Activated T-helper 9 cell treated with anti-CD3 and anti-CD28 coated beads, Interleukin-2, amount 50 U/mL, for 16 hours (primary cell): ENCODE measurements around the gene WDFY2.
"Not testable (repeated sequence)": the region's sequence is repeated elsewhere in the genome, so short reads cannot be mapped to it uniquely, and the experiment has no call there.

Source experiments
- DNase-seq: peaks from one replicate; pipeline ENCODE4 v3.0.0-alpha.2; 2020; ENCODE audit warnings: low read depth

The WDFY2 gene

DNA sequence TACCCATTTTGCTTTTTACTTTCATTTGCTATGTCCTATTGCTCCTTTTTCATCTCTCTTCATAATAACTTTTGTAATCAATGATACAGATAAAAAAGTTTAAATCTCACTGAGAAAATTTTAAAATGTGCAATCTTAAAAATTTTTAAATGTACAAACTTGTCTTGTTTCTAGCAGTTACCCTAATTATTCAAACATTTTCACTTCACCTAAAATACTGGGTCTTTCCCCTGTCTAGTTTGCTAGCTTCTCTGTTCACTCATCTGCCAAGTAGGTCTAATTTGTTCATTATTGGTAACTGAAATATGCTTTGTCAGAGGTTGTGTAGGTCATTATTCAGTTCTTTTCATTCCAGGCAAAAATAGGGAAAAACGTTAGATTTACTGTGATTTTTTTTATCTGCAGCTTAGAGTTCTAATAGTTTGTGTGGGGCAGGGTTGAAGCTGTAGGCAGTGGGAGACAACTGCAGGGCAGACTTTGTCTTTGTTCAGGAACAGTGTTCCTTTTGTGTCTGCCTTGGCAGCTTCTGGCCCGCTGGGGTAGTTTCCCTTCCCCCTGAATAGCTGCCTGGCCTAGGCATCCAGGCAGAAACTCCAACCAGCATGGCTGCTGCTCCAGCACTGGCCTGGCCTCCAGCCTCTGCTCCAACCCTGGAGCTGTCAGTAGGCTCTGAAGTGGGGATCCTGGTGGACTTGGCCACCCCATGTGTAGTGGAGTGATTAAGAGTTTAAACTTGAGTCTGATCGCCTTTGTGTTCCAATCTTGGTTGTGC, 48.5 kb downstream of the WDFY2 start:
- no peak for DNase-seq

DNA sequence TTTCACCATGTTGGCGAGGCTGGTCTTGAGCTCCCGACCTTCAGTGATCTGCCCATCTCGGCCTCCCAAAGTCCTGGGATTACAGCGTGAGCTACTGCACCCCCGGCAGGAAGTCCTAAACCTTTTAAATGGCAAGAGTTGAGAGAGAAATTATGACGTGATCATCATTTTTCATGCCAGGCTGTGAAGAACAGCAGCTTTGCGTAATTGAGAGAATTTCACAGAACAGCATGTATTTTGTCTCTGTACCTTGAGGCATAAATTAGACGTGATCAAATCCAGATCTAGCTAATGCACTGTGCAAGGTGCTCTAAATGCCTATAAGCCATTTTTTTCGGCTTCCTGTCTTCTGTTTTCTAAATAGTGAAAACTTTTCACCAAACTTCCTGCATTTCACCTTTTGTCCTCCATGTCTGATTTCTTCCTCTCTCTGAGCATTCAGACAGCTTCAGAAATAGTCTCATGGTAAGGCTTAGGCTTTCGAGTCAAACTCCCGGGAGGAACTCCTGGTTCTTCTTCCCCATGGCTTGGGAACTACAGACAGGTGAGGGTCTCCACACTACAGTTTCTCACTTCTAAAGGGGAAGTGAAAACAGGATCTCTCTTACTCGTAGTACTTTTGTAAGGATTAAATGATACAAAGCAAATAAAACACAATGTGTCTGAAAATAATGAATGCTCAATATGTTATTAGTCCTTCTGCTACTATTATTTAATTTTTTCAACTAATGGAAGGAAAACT, 51.0 kb downstream of the WDFY2 start:
- DNase-seq = no peak

DNA sequence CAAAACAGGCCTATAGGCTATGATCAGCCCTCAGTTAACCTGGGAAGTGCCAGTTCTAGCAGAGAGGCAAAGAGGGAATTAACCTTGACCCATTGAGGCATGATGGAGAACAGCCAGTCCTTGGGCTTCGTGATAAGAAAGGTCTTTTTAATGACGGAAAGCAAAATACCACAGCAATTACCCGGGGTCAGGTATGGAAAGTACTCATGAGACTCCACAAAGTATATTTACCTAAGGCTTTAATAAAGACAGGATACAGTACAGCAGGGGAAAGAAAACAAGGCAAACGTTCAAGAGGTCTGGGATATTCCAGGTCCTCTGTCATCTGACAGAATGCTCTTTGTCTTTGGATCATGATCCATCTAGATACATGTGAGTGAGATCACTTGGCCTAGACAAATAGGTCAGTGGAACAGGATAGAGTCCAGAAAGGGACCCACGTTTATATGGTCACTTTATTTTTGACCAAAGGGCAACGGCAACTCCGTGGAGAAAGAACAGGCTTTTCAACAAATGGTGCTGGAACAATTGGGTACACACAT, 52.2 kb downstream of the WDFY2 start:
- no peak for DNase-seq

DNA sequence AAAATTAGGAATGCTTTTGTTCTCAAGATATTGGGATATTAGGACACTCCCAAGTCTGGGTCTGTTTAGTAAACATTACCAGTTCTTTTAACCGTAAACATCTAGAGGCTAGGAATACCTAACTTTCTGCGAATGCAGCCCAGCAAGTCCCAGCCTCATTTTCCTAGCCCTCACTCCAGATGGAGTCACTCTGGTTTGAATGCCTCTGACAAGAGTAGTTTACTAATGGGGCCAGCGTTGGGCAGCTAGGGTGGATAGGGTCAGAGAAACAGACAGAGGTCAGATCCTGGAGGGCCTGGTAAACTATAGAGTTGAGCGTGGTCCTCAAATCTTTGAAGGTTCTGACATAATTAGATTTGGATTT, 53.6 kb downstream of the WDFY2 start:
- no peak for DNase-seq

DNA sequence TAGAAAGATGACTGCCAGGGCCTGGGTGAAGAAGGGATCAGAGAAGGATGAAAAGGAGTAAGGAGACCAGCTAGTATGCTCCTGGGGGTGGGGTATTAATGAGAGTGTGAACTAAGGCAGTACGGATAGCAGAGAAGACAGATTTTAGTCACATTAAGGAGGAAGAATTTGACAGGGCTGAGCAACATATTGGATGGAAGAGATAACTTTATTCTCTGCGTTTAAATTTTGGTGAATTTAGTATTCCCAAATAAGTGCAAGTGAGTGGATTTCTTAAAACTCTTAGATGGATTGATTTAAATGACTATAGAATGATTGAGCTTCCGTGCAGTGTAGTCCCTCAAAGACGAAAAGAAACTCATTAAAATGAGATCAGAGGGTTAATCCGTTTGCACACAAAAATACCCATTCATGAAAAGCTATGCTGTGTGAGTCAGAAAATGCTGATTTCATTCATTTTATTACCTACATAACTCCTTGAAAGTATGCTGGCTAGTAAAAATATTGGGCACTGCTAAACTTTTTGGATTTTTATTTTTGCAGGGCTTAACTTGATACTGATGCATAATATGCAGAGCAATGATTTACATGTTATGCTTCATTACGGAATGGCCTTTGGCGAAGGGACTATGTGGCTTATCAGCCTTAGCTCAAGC, 54.1 kb downstream of the WDFY2 start:
- no peak for DNase-seq

DNA sequence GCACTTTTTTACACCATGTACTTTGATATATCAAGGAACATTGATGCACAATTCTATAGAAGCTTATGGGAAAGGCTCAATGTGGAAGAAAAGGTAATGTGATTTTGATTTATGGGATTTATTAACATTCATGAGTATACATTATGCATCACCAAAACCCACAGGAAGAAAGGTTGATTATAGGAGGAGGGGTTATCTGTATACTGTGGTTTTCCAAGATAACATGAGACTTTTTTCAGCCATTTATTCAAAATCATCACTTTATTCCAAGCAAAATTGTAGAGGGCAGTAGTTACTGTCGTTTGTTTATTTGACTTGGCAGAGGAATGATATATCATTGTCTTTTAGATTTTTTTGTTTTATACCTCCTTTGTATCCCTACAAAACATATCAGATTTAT, 54.9 kb downstream of the WDFY2 start:
- no peak for DNase-seq

DNA sequence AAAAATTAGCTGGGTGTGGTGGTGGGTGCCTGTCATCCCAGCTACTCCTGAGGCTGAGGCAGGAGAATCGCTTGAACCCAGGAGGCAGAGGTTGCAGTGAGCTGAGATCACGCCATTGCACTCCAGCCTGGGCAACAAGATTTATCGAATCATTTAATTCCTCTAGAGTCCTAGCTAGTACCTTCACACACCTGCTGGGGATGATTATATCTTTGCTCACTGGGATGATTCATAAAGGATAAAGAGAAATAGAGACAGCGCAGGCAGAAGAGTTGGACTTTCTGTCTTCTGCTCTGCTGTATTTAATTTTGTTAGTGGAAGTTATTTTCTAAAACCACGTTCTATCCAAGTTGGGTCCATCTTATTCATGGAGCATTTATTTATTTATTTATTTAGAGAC, 56.4 kb downstream of the WDFY2 start:
- not testable (repeated sequence) for DNase-seq

DNA sequence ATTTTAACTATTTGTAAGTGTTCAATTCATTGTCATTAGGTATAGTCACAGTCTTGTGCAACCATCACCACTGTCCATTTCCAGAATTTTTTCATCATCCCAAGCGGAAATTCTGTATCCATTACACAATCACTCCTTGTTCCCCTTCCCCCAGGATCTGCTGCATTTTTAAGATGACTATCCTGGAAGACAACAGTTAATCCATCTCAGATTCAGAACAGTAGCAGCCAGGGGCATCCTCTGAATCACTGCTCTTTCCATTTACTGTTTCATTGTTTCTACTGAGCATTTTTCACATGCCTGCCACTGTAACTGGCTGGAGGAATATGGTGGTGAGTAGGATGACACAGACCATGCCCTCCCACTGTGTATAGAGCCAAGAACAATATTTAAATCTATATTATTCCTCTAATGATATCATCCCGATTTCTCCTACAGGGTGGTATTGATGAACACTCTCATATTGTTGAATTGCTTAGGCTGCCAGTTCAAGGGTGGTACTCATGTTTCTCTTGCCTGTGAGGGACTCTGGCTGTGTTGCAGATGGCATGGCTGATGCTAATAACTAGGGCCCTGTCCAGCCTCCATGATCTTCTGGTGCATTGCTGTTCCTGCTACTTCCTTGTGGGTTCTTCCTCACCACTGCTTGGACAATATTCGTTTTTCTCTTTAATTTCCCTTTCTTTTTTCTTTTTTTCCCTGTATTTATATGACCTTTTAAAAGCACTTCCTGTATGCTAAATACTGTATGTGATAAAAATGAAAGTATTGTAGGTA, 59.0 kb downstream of the WDFY2 start:
- DNase-seq = no peak

DNA sequence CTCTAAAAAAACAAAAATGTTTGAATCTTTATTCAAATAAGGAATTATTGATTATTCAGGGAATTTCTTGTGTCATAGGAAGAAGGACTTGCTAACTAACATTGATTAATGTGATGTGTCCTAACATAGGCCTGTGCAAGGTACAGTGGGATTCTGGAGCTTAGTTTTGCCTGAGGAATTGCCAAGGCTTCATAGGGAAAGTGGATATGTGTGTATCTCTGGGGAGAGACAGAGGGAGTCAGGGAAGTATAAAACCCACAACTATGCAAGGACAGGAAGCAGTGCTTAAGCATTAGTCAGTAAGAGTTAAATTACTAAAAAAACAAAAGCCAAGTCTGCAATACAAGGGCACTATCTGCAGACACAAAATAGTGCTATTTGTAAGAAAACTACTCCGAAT, 59.6 kb downstream of the WDFY2 start:
- no peak for DNase-seq

DNA sequence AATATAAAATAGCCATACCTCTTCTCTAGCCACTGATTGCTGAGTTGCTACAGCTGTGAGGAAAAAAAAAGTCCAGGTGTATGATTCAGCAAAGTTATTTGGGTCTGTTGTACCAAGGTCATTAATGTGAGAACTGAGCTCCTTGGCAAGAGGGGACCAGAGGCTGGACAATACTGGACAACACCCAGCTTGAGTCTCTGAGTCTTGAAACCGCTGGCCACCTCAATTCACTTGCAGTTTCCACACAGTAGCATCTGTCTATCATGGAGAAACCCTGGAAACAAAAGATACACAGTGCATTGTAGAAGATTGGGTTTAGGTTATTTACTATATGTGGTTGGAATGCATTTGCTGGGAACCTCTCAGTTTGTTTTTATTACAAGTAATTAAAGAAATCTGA, 60.4 kb downstream of the WDFY2 start:
- no peak for DNase-seq

DNA sequence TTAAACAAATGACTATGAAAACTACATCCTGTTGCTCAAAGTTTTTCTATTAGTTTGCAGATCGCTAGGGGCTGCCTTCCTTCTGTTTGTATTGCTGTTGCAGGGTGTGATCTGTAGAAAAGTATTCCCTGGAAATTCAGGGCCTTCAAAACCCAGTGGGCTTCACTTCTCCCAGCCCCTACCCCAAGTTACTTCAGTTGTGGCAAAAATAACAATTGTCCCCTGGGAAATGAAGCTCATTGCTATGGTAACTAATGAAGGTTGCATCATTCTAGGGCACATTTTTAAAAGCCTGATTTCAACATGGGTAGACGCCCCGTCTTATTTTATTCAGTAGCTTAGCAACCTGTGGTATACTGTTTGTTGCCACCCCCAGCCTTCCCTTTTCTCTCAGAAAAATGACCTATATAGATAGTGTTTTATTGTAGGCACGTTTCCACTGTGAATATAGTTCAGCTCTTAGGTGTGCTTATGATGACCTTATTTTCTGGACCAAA, 60.9 kb downstream of the WDFY2 start:
- DNase-seq = no peak

DNA sequence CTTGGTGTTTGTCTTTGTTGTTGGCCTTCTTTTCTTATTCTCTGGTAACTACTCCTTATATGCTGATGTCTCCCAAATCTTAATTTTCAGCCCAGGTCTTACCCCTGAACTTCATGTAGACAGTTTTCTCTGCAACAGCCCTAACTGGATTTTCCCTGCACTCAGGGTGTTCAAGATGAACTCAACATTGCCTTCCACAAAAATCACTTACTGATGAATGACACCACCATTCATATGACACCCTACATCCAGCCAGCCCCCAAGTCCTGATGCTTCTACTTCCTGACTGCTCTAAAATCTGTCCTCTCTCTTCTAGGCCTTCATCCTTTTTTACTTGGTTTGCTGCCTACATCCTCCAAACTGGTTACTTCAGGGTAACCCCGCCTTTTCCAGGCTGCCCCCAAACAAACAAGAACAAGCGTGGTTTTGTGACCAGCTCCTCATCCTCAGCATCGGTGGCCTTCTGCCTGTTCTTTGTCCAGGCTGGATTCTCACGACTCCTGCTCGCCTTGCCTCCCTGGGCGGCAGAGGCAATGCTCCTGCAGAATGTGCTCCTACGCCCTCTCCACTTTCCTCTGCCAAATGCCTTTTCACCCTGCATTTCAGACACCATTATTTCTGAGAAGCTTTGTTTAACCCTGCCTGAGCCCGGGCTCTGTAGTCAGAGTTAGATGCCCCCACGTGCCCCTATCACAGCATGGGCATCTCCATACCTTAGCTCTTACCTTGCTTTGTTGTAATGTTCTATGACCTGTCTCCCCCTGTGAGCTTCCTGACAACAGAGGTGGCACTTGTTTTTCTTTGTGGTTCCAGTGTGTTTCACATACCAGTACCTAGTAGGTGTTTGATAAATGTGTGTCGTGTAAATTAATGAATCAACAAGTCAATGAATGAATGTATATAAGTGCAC, 61.8 kb downstream of the WDFY2 start:
- DNase-seq = no peak

DNA sequence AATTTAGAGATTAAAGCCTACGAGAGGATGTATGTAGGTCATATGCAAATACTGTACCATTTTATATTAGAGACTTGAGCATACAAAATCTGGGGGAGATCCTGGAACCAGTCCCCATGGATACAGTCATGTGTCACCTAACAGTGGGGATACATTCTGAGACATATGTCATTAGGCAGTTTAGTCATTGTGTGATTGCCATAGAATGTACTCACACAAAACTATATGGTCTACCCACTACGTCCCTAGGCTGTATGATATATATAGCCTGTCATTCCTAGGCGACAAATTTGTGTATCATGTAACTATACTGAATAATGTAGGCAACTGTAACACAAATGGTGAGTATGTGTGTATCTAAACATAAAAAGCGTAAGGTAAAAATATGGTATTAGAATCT, 62.8 kb downstream of the WDFY2 start:
- no peak for DNase-seq

DNA sequence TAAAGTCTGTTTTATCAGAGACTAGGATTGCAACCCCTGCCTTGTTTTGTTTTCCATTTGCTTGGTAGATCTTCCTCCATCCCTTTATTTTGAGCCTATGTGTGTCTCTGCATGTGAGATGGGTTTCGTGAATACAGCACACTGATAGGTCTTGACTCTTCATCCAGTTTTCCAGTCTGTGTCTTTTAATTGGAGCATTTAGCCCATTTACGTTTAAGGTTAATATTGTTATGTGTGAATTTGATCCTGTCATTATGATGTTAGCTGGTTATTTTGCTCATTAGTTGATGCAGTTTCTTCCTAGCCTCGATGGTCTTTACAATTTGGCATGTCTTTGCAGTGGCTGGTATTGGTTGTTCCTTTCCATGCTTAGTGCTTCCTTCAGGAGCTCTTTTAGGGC, 67.9 kb downstream of the WDFY2 start:
- DNase-seq = not testable (repeated sequence)

DNA sequence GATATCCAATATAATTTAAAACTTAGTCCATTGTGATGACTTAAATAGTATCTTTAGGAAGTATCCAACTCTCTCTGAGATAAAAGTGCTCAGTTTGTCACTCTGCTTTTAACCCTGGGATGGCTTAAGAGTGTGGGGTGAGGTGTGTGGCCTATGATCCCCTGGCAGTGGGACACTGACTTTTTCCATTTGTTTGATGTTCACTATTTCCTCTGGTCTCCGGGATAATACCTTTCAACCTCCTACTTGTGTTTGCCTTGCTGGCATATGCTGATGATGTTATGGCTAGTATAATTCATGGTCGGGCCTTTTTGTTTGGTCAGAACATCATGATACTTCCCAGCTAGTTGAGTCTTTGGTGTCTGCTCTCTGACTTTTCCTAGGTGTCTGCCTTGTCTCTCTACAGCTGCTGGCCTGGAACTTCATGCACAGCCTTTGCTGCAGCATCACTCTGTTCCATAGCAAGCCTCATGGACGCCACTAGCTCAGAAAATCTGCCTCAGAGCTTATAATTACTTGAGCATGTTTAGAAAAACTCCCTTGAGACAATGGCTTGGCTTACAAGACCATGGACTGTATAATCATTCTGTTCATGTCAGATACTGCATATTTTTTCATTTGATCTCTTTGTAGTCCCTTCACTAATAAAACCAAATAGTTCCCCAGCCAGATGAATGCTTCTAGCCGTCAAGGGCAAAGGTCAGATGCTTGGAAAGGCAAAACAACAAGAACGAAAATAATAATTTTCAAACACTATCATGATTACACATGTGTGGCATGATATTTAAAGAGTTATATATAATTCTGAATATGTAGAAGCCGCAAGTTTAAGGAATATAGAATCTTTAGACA, 75.2 kb downstream of the WDFY2 start:
- DNase-seq = no peak

DNA sequence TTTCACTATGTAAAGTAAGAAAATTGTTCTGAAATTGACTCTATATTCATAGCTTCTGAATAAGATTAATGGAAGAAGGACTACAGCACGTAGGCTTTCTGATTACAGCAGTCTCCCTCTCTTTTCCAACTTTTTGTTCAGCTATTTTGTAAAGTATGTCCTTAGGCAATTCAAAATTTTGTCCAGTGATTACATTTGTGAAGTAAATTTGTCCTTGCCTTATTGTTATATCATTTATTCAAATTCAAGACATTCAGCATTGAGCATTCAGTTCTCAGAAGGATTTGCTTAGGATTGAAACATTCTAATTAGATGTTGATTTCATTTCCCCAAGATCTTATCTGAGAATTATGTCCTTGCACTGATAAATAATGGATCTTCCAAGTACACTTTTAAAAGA, 76.6 kb downstream of the WDFY2 start:
- no peak for DNase-seq

DNA sequence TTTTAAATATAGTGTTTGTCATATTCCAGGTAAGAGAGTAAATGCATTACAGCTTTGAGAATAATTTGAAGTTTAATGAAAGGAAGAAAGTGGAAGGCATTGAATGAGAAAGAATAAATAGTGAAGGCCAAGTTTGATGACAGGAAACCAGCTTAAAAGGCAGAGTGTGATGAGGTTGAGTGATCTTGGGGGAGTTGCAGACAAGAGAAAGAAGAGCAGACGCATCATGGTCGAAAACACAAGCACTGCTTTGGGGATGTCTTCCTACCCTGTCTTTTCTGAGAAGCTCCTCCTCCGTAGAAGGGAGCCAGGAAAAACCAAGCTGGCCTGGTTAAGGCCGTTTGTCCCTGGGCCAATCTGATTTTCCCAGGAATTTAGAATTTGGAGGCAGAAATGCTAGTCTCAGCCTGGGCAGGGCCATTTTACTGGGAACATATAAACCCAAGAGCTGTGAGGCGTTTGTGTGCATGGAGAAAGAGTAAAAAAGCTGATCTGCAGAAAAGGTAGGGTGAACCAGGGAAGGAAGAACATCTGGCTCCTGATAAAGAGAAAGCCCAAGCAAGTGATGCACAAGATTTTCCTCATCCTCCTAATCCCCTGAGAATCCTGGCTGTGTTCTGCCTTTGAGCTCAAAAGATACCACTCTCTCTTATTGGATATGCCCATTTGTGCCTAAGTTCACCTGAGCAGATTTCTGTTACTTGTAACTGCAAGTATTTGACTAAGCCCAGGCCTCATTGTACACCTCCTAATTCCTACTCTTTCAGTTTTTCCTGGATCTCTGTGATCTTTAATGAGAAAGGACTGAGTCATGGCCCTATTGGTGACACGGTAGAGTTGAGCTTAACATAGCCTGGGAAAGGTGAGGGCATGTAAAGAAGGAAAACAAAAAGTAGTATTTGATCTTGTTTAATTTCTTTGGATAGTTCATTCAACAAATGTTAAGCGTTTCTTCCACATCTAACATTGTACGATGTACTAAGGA, 80.0 kb downstream of the WDFY2 start:
- no peak for DNase-seq

DNA sequence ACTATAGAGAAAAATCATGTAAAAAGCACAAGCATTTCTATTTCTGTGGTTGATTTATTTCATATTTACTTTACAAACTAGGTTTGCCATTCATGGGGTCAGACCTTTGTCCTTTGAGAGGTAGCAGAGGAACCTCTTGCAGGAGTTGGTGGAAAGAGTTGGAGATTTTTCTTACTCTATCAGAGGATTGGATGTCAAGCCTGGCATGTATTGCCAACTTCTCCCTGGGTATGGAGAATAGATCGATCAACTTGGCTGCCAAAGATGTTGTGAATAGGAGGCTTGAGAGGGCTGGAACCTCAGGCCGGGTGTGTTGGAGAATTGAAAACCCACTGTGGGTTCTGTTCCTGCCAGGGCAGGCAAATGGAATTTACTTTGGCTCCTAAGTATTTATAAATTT, 81.2 kb downstream of the WDFY2 start:
- DNase-seq = no peak

DNA sequence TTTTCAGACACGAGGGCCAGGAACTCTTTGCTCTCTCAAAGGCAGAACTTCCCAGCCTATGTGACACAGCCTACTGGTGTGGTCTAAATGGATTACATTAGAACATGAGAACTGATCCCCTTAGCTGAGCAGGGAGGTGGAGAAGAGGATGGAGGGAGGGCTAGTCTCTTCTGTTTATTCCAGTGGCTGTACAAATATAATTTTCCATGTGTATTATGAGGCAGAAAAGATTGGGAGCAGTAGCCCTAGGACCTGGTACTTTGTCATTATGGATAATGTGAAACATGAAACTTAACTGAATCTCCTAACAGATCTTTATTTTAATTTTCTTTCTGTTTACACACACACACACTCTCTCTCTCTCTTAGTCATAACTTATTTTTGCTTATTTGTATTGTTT, 82.1 kb downstream of the WDFY2 start:
- DNase-seq = no peak
